Measurements from ENCODE around the gene SUMO2. TPM values are rescaled to one million over a fixed set of nuclear protein-coding genes. Genes with fewer than 3 reads are reported as not detected.

SUMO2 gene
- total and polyA plus RNA-seq, 9 of the 15 experiments (the other 6 are each of a cell fraction or from before 2014, with no cell fraction given) = 157 to 733 (median 419) TPM

- TF ChIP-seq ZNF592 (IDR thresholded peaks at IDR 0.05) (peak; percentile 85), TEAD4 (IDR thresholded peaks at IDR 0.05; ENCODE audit: low read length) (0 out of 2 replicates have a peak, but pooled peaks have one; percentile 3), TEAD4 (CRISPR knock-in tag; IDR thresholded peaks at IDR 0.05; ENCODE audit: borderline replicate concordance) (no peak), ID3 (CRISPR knock-in tag; IDR thresholded peaks at IDR 0.05) (no peak), ID3 (tag; IDR thresholded peaks at IDR 0.05) (peak; percentile 63; the same call in 1 of the 2 replicates), FOXK1 (CRISPR knock-in tag; IDR thresholded peaks at IDR 0.05; ENCODE audit: borderline replicate concordance) (peak; percentile 84), NR4A1 (CRISPR knock-in tag; IDR thresholded peaks at IDR 0.05) (no peak), NR4A1 (tag; IDR thresholded peaks at IDR 0.05) (0 out of 2 replicates have a peak, but pooled peaks have one; percentile 48), NFRKB (IDR thresholded peaks at IDR 0.05; ENCODE audit: low read depth) (0 out of 2 replicates have a peak, but pooled peaks have one; percentile 27), ZKSCAN1 (IDR thresholded peaks at IDR 0.05; ENCODE audit: low read depth, low read length) (no peak), POLR2A (conservative IDR thresholded peaks at IDR 0.05) (peak; percentile 35; the same call in 1 of the 2 replicates)
Observed at GRCh38 chr17:75152922-75153779, 29.6 kb downstream of the SUMO2 start (continued).

Measured in K562 (cell line).